Measurements from ENCODE around the gene TNFRSF18.

DNA sequence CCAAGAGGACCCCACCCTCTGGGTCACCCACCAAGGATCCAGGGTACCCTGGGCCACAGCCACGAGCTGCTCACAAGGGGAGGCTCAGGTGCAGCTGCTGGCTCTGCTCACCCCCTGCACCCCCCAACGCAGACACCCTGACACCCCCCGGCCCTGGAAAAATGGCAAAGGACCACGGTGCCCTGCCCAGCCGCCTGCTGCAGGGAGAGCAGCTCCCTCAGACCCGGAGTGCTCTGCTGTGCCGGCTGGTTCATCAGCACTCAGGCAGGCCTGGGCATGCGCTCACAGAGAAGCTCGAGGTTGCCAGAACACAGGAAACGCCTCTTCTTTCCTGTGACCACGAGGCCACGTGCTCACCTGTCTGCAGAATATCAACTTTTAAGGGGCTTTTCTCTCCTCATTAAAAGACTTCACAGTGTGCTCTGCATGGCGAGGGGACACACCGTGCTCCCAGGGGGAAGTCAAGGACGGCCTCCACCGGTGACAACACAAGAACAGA lies 44.4 kb upstream of the TNFRSF18 start:
- TF ChIP-seq, protein P1, sequence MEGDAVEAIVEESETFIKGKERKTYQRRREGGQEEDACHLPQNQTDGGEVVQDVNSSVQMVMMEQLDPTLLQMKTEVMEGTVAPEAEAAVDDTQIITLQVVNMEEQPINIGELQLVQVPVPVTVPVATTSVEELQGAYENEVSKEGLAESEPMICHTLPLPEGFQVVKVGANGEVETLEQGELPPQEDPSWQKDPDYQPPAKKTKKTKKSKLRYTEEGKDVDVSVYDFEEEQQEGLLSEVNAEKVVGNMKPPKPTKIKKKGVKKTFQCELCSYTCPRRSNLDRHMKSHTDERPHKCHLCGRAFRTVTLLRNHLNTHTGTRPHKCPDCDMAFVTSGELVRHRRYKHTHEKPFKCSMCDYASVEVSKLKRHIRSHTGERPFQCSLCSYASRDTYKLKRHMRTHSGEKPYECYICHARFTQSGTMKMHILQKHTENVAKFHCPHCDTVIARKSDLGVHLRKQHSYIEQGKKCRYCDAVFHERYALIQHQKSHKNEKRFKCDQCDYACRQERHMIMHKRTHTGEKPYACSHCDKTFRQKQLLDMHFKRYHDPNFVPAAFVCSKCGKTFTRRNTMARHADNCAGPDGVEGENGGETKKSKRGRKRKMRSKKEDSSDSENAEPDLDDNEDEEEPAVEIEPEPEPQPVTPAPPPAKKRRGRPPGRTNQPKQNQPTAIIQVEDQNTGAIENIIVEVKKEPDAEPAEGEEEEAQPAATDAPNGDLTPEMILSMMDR (IDR thresholded peaks at IDR 0.05; ENCODE audit: extremely low read depth in 1 of 2, insufficient read depth in 1 of 2, low read depth in 1 of 2, low read length in 2 of 2) = no peak
- no peak for TF ChIP-seq POLR2A (IDR thresholded peaks at IDR 0.05; ENCODE audit: low read depth, low read length)

Measured in endothelial cell of umbilical vein (primary cell).